ENCODE measurements around the gene MSRB2. TPM values are rescaled to one million over a fixed set of nuclear protein-coding genes. Genes with fewer than 3 reads are reported as not detected.

Gene MSRB2
- total RNA-seq, 6 experiments from 2014 or later, result 23.5 to 31.2 (median 26.2) TPM

- Mint-ChIP-seq H3K4me1 (ENCODE audit: low read depth) (peaks cover 16% of the 10 kb centered on the region), H3K27me3 (ENCODE audit: insufficient read depth) (peaks cover 14% of the 10 kb centered on the region), H3K9me3 (no peaks in the 10 kb centered on the region), H3K4me3 (no peak overlapping the region), H3K27ac (no peak overlapping the region), H3K36me3 (ENCODE audit: low read depth) (no peaks in the 10 kb centered on the region)
- TF ChIP-seq CTCF (IDR thresholded peaks at IDR 0.05), result no peak
- DNase-seq, result no peak
Measured at GRCh38 chr10:23155169-23155568, 59.8 kb downstream of the MSRB2 start.

GRCh38 chr10:23156447-23157150 lies 61.2 kb downstream of the MSRB2 start:
- no peak overlapping the region for H3K4me3 Mint-ChIP-seq
- no peak overlapping the region for H3K27ac Mint-ChIP-seq
- H3K9me3 Mint-ChIP-seq, result no peaks in the 10 kb centered on the region
- DNase-seq, result no peak
- TF ChIP-seq CTCF (IDR thresholded peaks at IDR 0.05), result no peak
- H3K4me1 Mint-ChIP-seq (ENCODE audit: low read depth), result peaks cover 16% of the 10 kb centered on the region
- H3K27me3 Mint-ChIP-seq (ENCODE audit: insufficient read depth), result peaks cover 12% of the 10 kb centered on the region
- no peaks in the 10 kb centered on the region for H3K36me3 Mint-ChIP-seq (ENCODE audit: low read depth)

GRCh38 chr10:23157239-23157681 lies 61.9 kb downstream of the MSRB2 start:
- peaks cover 16% of the 10 kb centered on the region for H3K4me1 Mint-ChIP-seq (ENCODE audit: low read depth)
- no peaks in the 10 kb centered on the region for H3K36me3 Mint-ChIP-seq (ENCODE audit: low read depth)
- no peak overlapping the region for H3K4me3 Mint-ChIP-seq
- H3K9me3 Mint-ChIP-seq, result no peaks in the 10 kb centered on the region
- peaks cover 12% of the 10 kb centered on the region for H3K27me3 Mint-ChIP-seq (ENCODE audit: insufficient read depth)
- H3K27ac Mint-ChIP-seq, result no peak overlapping the region
- no peak for TF ChIP-seq CTCF (IDR thresholded peaks at IDR 0.05)
- DNase-seq, result no peak

- peaks cover 16% of the 10 kb centered on the region for H3K4me1 Mint-ChIP-seq (ENCODE audit: low read depth)
- no peak overlapping the region for H3K4me3 Mint-ChIP-seq
- peak; percentile 10 for DNase-seq
- no peaks in the 10 kb centered on the region for H3K9me3 Mint-ChIP-seq
- no peak for TF ChIP-seq CTCF (IDR thresholded peaks at IDR 0.05)
- no peaks in the 10 kb centered on the region for H3K36me3 Mint-ChIP-seq (ENCODE audit: low read depth)
- no peak overlapping the region for H3K27ac Mint-ChIP-seq
- H3K27me3 Mint-ChIP-seq (ENCODE audit: insufficient read depth), result peaks cover 12% of the 10 kb centered on the region
Measured at GRCh38 chr10:23157691-23158369, 62.5 kb downstream of the MSRB2 start.

GRCh38 chr10:23158370-23158769 lies 63.0 kb downstream of the MSRB2 start:
- Mint-ChIP-seq H3K27me3 (ENCODE audit: insufficient read depth) (peaks cover 12% of the 10 kb centered on the region), H3K4me1 (ENCODE audit: low read depth) (peaks cover 16% of the 10 kb centered on the region), H3K4me3 (no peak overlapping the region)

More at GRCh38 chr10:23158370-23158769, 63.0 kb downstream of the MSRB2 start:
- DNase-seq, result peak; percentile 29
- Mint-ChIP-seq H3K27ac (no peak overlapping the region), H3K9me3 (no peaks in the 10 kb centered on the region), H3K36me3 (ENCODE audit: low read depth) (no peaks in the 10 kb centered on the region)
- TF ChIP-seq CTCF (IDR thresholded peaks at IDR 0.05), result peak; percentile 90

Measured in HFFc6 (cell line).